B cell (primary cell): ENCODE data around the gene CENPP. TPM values are rescaled to one million over a fixed set of nuclear protein-coding genes. Genes with fewer than 3 reads are reported as not detected.

Experiments used
- ATAC-seq: fragments of 200-7000 bp; cut with Tn5 transposase; one replicate; pipeline ENCODE4 v1.10.0; 2021; ENCODE audit warnings: low read depth, mild to moderate bottlenecking, moderate number of reproducible peaks, moderate library complexity
- CTCF ChIA-PET: fragments of 350-600 bp; sonication (Branson Sonifier 250); formaldehyde crosslinking; loops from one replicate; lab custom pipeline; 2021; ENCODE audit warnings: antibody characterized with exemption, inconsistent platforms; lab: Charles Lee
- POLR2A ChIA-PET: fragments of 350-600 bp; sonication (Branson Sonifier 250); formaldehyde crosslinking; loops from one replicate; lab custom pipeline; 2021; ENCODE audit warnings: antibody characterized with exemption; lab: Charles Lee
- DNase-seq: peaks from one replicate; pipeline ENCODE4 v3.0.0; 2013
- H2AFZ ChIP-seq: 2 replicates; pipeline ENCODE4 v1.6.1; 2012; ENCODE audit warnings: mild to moderate bottlenecking, low read depth, low read length; ENCODE audit not compliant: insufficient read depth, poor library complexity, severe bottlenecking
- H3K27ac ChIP-seq, 2 donors: 1 replicate in 1 of 2; 2 replicates in 1 of 2; pipeline ENCODE4 v1.5.1; 2012 to 2013; ENCODE audit warnings: low read length in 2 of 2, mild to moderate bottlenecking in 2 of 2, moderate library complexity in 1 of 2
- H3K27me3 ChIP-seq, 4 experiments: fragments of 200-600 bp in 1 of 4; sonication (generic) in 1 of 4; replicated peaks in 1 of 4; 1 replicate in 2 of 4; 2 replicates in 2 of 4; pipeline versions ENCODE4 v1.6.1 to v1.7.0; 2013 to 2016; ENCODE audit warnings: low read length in 3 of 4, mild to moderate bottlenecking in 2 of 4, mixed read lengths in 1 of 4, moderate library complexity in 1 of 4; ENCODE audit not compliant: insufficient read depth in 4 of 4, control insufficient read depth in 3 of 4; ENCODE audit errors: control extremely low read depth in 1 of 4
- H3K36me3 ChIP-seq, 2 experiments: replicated peaks in 1 of 2; 1 replicate in 1 of 2; 2 replicates in 1 of 2; pipeline versions ENCODE4 v1.6.1 to v1.7.1; 2013; ENCODE audit warnings: low read length in 1 of 2; ENCODE audit not compliant: insufficient read depth in 2 of 2, control insufficient read depth in 1 of 2; ENCODE audit errors: control extremely low read depth in 1 of 2, extremely low read depth in 1 of 2
- H3K4me1 ChIP-seq, 2 donors: fragments of 200-600 bp in 1 of 2; sonication (generic) in 1 of 2; 1 replicate in 1 of 2; 2 replicates in 1 of 2; pipeline versions ENCODE4 v1.5.1 to v1.6.1; 2013 to 2017; ENCODE audit warnings: low read length in 2 of 2; ENCODE audit not compliant: control insufficient read depth in 2 of 2, insufficient read depth in 2 of 2
- H3K4me2 ChIP-seq: replicated peaks from 2 replicates; pipeline ENCODE3; 2012; ENCODE audit warnings: mild to moderate bottlenecking, low read depth, low read length; ENCODE audit not compliant: poor library complexity, severe bottlenecking
- H3K4me3 ChIP-seq, 5 experiments: fragments of 200-600 bp in 1 of 5; sonication (generic) in 1 of 5; 1 replicate in 3 of 5; 2 replicates in 2 of 5; pipeline versions ENCODE4 v1.5.1 to v1.7.0; 2011 to 2016; ENCODE audit warnings: low read length in 4 of 5, mild to moderate bottlenecking in 4 of 5, low read depth in 2 of 5, control low read depth in 1 of 5, moderate library complexity in 1 of 5; ENCODE audit not compliant: insufficient read depth in 1 of 5; ENCODE audit errors: control extremely low read depth in 1 of 5, extremely low read depth in 1 of 5
- H3K79me2 ChIP-seq: fragments of 200-600 bp; sonication (generic); one replicate; pipeline ENCODE4 v1.6.0; 2016; ENCODE audit warnings: low read length; ENCODE audit not compliant: control insufficient read depth, insufficient read depth
- H3K9ac ChIP-seq: fragments of 200-600 bp; sonication (generic); 2 replicates; pipeline ENCODE4 v1.6.1; 2017; ENCODE audit warnings: mild to moderate bottlenecking, low read length, moderate library complexity
- H3K9me3 ChIP-seq, 3 donors: one replicate each; pipeline versions ENCODE4 v1.6.1 to v1.7.1; 2013; ENCODE audit warnings: low read length in 2 of 3; ENCODE audit not compliant: control insufficient read depth in 2 of 3, insufficient read depth in 1 of 3; ENCODE audit errors: control extremely low read depth in 1 of 3
- H4K20me1 ChIP-seq: 2 replicates; pipeline ENCODE4 v1.6.0; 2012; ENCODE audit warnings: mild to moderate bottlenecking, low read length; ENCODE audit not compliant: insufficient read depth, control insufficient read depth, poor library complexity, severe bottlenecking
- H3K27ac Mint-ChIP-seq: one replicate; pipeline ENCODE4 v1.8.0; 2021; ENCODE audit warnings: mixed read lengths
- H3K27me3 Mint-ChIP-seq: one replicate; pipeline ENCODE4 v1.8.0; 2021; ENCODE audit warnings: mixed read lengths
- H3K4me1 Mint-ChIP-seq: one replicate; pipeline ENCODE4 v1.8.0; 2021; ENCODE audit warnings: mixed read lengths
- H3K4me3 Mint-ChIP-seq: one replicate; pipeline ENCODE4 v1.8.0; 2021; ENCODE audit warnings: mixed read lengths
- H3K9me3 Mint-ChIP-seq: one replicate; pipeline ENCODE4 v1.8.0; 2022; ENCODE audit warnings: mixed read lengths; ENCODE audit not compliant: insufficient read depth
- CTCF ChIP-seq: fragments of 200-600 bp; IDR thresholded peaks from one replicate; pipeline ENCODE4 v1.8.0; 2022; ENCODE audit warnings: antibody characterized with exemption, mild to moderate bottlenecking
- EZH2 ChIP-seq: IDR thresholded peaks from 2 replicates; pipeline ENCODE4 v1.6.1; 2012; ENCODE audit warnings: borderline replicate concordance, low read depth, mild to moderate bottlenecking, moderate library complexity, low read length; ENCODE audit not compliant: insufficient read depth, poor library complexity, severe bottlenecking
- WGBS: methylation state at CpG from one replicate; pipeline ENCODE4 v1.1.5; 2013; ENCODE audit warnings: missing lambda C conversion rate; ENCODE audit not compliant: insufficient coverage; 5-methylcytosine and 5-hydroxymethylcytosine counted together
- intact Hi-C: fragments of 100-400 bp; cut with micrococcal nuclease; formaldehyde crosslinking; loops from one replicate; pipeline ENCODE4 v1.10.0; 2022
- polyA plus RNA-seq: library from polyadenylated mRNA; depleted of rRNA; stranded (reverse); fragments of >200 nt; gene quantifications from 2 replicates; pipeline ENCODE4 v1.2.3, GENCODE V29; 2012
- total RNA-seq, 2 donors: library from RNA; stranded (reverse); fragments of 120-200 nt in 1 of 2; gene quantifications; 1 replicate in 1 of 2; 2 replicates in 1 of 2; pipeline versions ENCODE4 v1.2.3 to v1.2.4, GENCODE V29; 2013 to 2022

Gene CENPP
- total and polyA plus RNA-seq, 2 donors (not counting 1 experiment from before 2014, with no cell fraction given), result 1.4 to 6.2 TPM

GRCh38 chr9:92325991-92326500, 293 bp downstream of the CENPP start:
- CTCF ChIA-PET, result interaction anchor here (0.8 to 2.1 kb wide), 2 partner anchors 113 to 344 kb away, joined by 4 to 5 read pairs; partner anchors contain the start of gene IPPK
- intact Hi-C loops, result loop anchor here (1.0 to 10.0 kb wide), 3 partner anchors 33 to 439 kb away; partner anchors contain the start of genes BICD2 and IARS1
- Histone ChIP-seq H3K9ac (peak overlapping the region; percentile 97), H3K27ac (peak overlapping the region; percentile 96 to 97), H3K36me3 (peaks cover 0 to 22% of the 10 kb centered on the region in 2 experiments), H3K4me2 (peak overlapping the region; percentile 95), H2AFZ (peak overlapping the region; percentile 97), H3K4me1 (peaks cover 15 to 20% of the 10 kb centered on the region in 2 donors), H3K79me2 (peaks cover 43% of the 10 kb centered on the region), H3K9me3 (no peaks in the 10 kb centered on the region), H3K27me3 (no peaks in the 10 kb centered on the region), H4K20me1 (no peaks in the 10 kb centered on the region), H3K4me3 (peak overlapping the region; percentile 79 to 98 (median 90))
- ATAC-seq (no peak), DNase-seq (no peak)
- TF ChIP-seq CTCF (no peak), EZH2 (no peak)
- POLR2A ChIA-PET, result interaction anchor here (0.5 to 1.8 kb wide), 4 partner anchors 26 to 1515 kb away, joined by 3 to 8 read pairs (median 3); partner anchors contain the start of gene IPPK
- peaks cover 33% of the 10 kb centered on the region for H3K4me1 Mint-ChIP-seq
- no peaks in the 10 kb centered on the region for H3K9me3 Mint-ChIP-seq
- peak overlapping the region; percentile 97 for H3K4me3 Mint-ChIP-seq
- WGBS, result 0% methylated on average over 19 of the region's 30 CpGs
- no peaks in the 10 kb centered on the region for H3K27me3 Mint-ChIP-seq
- peak overlapping the region; percentile 97 for H3K27ac Mint-ChIP-seq

- peak overlapping the region; percentile 97 for H3K4me3 Mint-ChIP-seq
- peaks cover 33% of the 10 kb centered on the region for H3K4me1 Mint-ChIP-seq
- Histone ChIP-seq H3K9me3 (no peaks in the 10 kb centered on the region), H3K79me2 (peaks cover 48% of the 10 kb centered on the region), H3K4me3 (no peak overlapping the region), H3K9ac (no peak overlapping the region), H4K20me1 (no peaks in the 10 kb centered on the region), H3K27ac (no peak overlapping the region), H3K4me1 (peaks cover 15 to 20% of the 10 kb centered on the region in 2 donors), H3K27me3 (no peaks in the 10 kb centered on the region), H2AFZ (no peak overlapping the region), H3K36me3 (peaks cover 0 to 9% of the 10 kb centered on the region in 2 experiments), H3K4me2 (no peak overlapping the region)
- POLR2A ChIA-PET, result no interaction called here
- no peaks in the 10 kb centered on the region for H3K27me3 Mint-ChIP-seq
- H3K9me3 Mint-ChIP-seq, result no peaks in the 10 kb centered on the region
- DNase-seq (no peak), ATAC-seq (no peak)
- TF ChIP-seq EZH2 (no peak), CTCF (no peak)
- CTCF ChIA-PET, result no interaction called here
- intact Hi-C loops, result loop anchor here (10.0 kb wide), 1 partner anchor 437 kb away; the partner anchor contains the start of gene BICD2
- H3K27ac Mint-ChIP-seq, result no peak overlapping the region
- WGBS, result 100% methylated on average over 1 of the region's 2 CpGs
Measured at GRCh38 chr9:92327283-92327850, 1.6 kb downstream of the CENPP start.
